Hematopoietic multipotent progenitor cell treated with erythropoietin and hydrocortisone succinate and interleukin-3 and kit ligand, for 6 days (in vitro differentiated cells): ENCODE measurements around the gene COL8A2.

Experiments used
- DNase-seq: peaks from one replicate; pipeline ENCODE4 v3.0.0-alpha.2; 2015

COL8A2 gene

DNA sequence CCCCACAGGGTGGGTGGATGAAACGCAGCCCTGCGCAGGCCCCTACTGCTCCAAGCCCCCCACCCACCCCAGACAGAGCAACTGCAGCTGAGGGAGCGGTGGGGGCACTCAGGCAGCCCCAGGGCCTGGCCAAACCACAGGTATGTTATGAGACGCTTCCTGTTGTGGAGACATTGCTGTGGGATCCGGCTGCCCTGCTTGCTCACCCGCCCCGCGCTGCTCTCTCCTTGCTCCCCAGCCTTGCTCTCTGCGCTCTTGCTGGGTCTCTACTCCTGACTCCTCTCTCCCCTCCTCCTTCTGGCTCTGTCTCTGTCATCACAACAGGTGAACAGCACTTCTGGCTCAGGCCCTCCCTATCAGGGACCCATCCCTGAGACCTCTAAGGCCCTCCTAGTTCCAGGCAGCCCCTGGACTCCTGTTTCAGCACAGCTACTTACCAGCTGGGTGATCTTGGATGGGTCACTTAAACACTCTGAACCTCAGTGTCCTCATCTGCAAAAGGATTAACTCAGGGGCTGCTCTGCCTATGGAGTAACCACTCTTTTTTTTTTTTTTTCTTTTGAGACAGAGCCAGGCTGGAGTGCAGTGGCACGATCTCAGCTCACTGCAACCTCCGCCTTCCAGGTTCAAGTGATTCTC lies 15.9 kb downstream of the COL8A2 start:
- DNase-seq: no peak

DNA sequence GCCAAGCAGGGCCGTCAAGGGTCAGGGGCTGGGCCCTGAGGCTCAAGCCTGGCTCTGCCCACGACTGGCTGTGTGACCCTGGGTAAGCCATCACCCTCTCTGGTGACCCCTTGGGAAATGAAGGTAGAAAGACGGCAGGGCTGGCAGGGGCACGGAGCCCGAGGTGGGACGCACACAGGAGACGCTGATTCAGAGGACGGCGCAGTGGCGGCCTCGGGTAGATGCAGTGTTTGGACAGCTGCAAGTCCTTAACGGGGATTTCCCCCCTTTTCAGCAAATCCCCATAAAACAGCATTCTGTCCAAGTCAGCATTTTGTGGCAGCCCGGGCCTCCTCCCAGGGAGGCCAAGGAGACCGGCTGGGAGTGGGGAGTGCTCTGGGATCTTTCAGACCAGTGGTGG lies 16.7 kb downstream of the COL8A2 start:
- no peak for DNase-seq

DNA sequence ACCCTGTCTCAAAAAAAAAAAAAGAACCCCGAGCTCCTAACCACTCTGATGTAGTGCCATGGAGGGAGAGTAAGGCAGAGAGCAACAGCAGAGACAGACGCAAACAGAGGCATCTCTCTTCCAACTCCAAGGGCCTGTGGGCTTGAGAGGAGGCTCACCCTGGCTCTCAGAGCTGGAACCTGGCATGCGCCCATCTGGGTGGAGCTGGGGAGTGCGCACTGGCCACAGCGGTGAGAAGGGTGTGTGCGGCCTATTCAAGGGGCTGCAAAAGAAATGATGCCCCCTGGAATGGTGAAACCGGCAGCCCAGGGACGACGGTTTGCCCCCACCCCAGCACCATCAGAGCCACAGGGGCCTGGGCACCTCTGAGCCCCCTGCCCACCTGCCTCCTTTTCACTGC lies 17.6 kb downstream of the COL8A2 start:
- no peak for DNase-seq

DNA sequence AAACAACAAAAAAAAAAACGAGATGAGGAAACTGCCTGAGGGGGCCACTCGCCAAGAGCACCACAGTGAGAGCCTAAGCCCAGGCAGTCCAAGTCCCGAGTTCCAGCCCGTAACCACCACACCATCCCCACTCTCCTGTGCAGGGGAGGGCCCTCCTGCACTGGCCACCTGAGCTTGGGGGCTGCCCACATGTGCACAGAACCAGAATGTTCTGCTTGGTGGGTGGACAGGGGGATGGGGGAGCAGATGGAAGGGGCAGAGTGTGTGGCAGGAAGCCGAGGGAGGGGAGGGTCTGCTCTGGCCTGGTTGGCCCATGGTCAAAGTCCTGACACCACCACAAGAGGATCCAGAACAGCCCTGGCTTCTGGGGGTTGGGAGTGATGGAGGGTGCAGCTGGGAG lies 18.8 kb downstream of the COL8A2 start:
- no peak for DNase-seq

- DNase-seq: no peak
These were observed 23.5 kb downstream of the COL8A2 start for GRCh38 chr1:36101546-36101945.

GRCh38 chr1:36100376-36100775 lies 24.6 kb downstream of the COL8A2 start:
- no peak for DNase-seq

- DNase-seq: peak; percentile 87
These were observed 25.2 kb downstream of the COL8A2 start for GRCh38 chr1:36099681-36100341.

- DNase-seq: no peak
These were observed 26.2 kb downstream of the COL8A2 start for GRCh38 chr1:36098650-36099365.

DNA sequence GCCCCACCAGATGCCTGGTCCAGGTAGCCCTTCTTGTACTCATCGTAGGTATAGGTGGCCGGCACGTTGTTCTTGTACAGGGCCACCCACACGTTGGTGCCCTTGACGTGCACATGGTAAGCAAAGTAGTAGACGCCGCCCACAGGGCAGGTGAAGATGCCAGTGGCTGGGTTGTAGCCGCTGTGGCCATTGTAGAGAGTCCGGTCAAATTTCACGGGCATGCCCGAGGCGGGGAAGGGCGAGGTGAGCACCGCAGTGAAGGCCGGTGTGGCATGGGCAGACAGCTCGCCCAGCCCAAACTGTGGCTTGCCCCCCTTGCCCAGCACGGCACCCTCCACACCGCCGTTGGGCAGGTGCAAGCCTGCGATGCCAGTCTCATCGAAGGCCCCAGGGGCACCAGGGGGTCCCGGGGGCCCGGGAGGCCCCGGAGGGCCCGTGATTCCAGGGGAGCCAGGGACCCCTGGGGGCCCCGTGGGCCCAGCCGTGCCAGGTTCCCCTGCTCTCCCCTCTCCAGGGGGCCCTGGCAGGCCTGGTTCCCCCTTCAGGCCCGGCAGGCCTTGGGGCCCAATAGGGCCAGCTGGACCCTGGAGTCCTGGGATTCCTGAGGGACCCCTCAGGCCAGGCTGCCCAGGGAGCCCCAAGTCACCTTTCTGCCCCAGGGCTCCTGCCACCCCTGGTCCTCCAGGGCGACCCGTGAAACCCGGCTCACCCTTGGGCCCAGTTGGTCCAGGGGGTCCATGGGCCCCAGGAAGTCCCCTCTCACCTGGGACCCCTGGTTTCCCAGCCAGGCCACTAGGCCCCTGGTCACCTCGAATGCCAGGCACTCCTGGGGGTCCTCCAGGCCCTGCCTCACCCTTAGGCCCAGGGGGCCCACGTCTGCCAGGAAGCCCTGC lies 27.1 kb downstream of the COL8A2 start:
- DNase-seq: no peak

DNA sequence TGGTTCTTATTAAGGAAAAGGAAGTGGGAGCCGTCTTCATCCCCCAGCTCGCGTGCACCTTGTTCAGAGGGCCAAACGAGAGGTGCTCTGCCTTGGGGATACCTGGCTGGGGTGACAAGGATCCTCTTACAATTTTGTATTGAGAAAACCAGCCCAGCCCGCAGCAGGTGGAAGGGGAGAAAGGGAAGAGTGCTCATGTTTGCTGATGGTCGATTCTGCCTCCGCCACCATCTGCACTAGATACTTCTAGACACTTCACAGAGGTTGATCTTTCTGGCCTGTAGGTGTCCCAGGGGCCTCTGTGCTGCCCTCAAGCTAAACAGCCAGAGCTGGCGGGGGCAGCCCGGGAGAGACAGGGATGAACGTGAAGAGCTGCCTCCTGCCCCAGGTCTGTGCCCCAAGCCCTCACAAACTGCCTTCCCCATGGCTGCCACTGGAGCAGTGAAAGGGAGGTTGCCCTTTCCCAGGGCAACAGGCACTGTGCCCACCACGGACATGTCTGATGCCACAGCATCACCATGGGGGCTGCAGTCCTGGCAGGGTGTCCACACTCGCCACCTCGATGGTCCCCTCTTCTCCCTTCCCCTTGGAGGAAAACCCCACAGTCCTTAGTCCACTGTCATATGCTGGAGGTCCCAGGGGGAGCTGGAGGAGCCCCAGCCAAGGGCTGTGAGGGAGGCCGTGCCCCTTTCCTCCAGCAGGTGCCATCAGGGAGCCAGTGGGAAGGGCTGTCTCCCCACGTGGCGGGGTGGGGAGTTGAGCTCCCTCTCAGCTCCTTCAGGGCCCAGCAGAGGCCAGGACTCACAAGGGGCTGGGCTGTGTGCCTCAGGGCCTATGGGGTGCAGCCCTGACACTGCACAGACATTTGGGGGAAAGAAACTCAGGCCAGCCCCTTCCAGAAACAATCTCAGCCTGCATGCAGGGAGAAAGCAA lies 28.3 kb downstream of the COL8A2 start:
- DNase-seq: peak; percentile 61

GRCh38 chr1:36095760-36096405 lies 29.1 kb downstream of the COL8A2 start:
- peak; percentile 33 for DNase-seq

GRCh38 chr1:36094621-36095061 lies 30.4 kb downstream of the COL8A2 start:
- no peak for DNase-seq

GRCh38 chr1:36093929-36094328 lies 31.1 kb downstream of the COL8A2 start:
- no peak for DNase-seq

DNA sequence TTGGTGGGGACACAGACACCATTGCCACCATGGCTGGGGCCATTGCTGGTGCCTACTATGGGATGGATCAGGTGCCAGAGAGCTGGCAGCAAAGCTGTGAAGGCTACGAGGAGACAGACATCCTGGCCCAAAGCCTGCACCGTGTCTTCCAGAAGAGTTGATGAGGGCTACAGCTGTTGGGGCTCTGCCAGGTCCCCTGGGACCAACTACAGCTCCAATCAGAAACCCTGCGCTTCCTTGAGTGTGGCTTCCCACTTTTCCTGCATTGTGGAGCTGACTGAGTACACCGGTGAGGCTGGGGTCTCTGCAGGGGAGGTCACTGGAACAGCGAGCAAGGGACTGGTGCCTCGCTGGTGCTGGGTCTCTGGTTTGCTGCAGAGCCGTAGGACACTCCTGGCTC lies 31.8 kb downstream of the COL8A2 start:
- DNase-seq: no peak

- no peak for DNase-seq
These were observed 32.2 kb downstream of the COL8A2 start for GRCh38 chr1:36092798-36093185.

DNA sequence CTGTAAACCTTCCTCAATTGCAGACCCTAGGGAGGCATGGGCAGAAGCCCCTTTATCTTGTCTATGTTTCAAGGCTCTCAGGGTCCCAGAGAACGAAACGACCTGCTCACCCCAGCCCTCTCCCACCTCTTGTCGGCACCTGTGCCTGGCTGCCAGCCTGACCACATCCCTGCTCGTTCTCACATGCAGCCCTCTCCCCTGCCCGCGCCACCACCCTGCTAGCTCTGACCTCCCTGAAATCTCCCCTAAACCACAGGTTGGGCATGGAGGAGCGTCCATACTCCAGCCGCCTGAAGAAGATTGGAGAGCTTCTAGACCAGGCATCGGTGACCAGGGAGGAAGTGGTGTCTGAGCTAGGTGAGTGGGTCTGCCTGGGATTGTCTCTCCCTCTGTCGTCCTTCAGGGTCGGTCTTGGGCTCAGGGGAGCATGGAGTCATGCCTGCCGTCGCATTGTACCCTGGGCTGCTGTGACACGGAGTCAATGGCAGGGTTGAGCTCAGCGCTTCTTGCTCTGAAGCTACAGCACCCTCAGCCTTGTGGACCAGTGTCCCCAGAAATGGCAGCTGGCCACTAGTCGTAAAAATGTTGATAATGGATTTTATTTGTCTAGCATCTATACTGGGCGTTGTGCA lies 32.7 kb downstream of the COL8A2 start:
- DNase-seq: no peak

GRCh38 chr1:36091698-36092097 lies 33.3 kb downstream of the COL8A2 start:
- no peak for DNase-seq

GRCh38 chr1:36091141-36091540 lies 33.9 kb downstream of the COL8A2 start:
- DNase-seq: no peak

GRCh38 chr1:36089393-36090121 lies 35.5 kb downstream of the COL8A2 start:
- DNase-seq: peak; percentile 39
